Chondrocyte (in vitro differentiated cells): ENCODE results near the gene CCL4. TPM values are rescaled to one million over a fixed set of nuclear protein-coding genes. Genes with fewer than 3 reads are reported as not detected.
"Not testable (repeated sequence)": the region's sequence is repeated elsewhere in the genome, so short reads cannot be mapped to it uniquely, and the experiment has no call there.

Source experiments
- DNase-seq: peaks from one replicate; pipeline ENCODE4 v3.0.0; 2021; ENCODE audit warnings: mixed read lengths, low spot score
- H3K27ac Mint-ChIP-seq: one replicate; pipeline ENCODE4 v1.8.0; 2021; ENCODE audit warnings: mild to moderate bottlenecking, moderate library complexity, mixed read lengths; ENCODE audit not compliant: unreplicated experiment
- H3K27me3 Mint-ChIP-seq: 2 replicates; pipeline ENCODE4 v1.8.0; 2021; ENCODE audit warnings: low read depth, mixed read lengths
- H3K36me3 Mint-ChIP-seq: 2 replicates; pipeline ENCODE4 v1.8.0; 2021; ENCODE audit warnings: low read depth, mixed read lengths
- H3K4me1 Mint-ChIP-seq: 2 replicates; pipeline ENCODE4 v1.8.0; 2021; ENCODE audit warnings: low read depth, mild to moderate bottlenecking, mixed read lengths
- H3K4me3 Mint-ChIP-seq: one replicate; pipeline ENCODE4 v1.8.0; 2021; ENCODE audit warnings: mild to moderate bottlenecking, moderate library complexity, mixed read lengths; ENCODE audit not compliant: unreplicated experiment
- H3K9me3 Mint-ChIP-seq: 2 replicates; pipeline ENCODE4 v1.8.0; 2021; ENCODE audit warnings: low read depth, mixed read lengths
- total RNA-seq: library from RNA; stranded (reverse); gene quantifications from 3 replicates; pipeline ENCODE4 v1.2.1, GENCODE V29; 2021
- TF ChIP-seq, protein P1 (sequence below): fragments of 200-600 bp; sonication (generic); IDR thresholded peaks from 2 replicates; pipeline ENCODE4 v1.5.0; 2021; ENCODE audit warnings: antibody characterized with exemption, mild to moderate bottlenecking, moderate library complexity

CCL4 gene
- total RNA-seq, 1 donor from 2014 or later: not detected

DNA sequence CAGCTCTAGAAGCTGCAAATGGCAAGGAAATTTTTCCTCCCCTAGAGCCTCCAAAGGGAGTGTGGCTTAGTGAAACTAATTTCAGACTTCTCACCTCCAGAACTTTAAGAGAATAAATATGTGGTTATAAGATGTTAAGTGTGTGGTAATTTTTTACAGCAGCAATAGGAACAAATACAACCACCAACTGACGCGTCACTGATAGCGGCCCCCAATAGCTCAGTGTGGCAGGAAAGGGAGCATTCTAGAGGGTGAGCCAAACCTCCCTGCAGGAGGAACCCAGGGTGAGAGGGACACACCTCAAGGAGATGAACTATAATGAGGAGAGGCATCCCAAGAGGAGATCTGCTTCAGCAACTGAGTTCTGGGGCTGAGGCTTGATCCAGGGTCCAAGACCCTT, 4.0 kb downstream of the CCL4 start:
- H3K4me1 Mint-ChIP-seq: no peaks in the 10 kb centered on the region

DNA sequence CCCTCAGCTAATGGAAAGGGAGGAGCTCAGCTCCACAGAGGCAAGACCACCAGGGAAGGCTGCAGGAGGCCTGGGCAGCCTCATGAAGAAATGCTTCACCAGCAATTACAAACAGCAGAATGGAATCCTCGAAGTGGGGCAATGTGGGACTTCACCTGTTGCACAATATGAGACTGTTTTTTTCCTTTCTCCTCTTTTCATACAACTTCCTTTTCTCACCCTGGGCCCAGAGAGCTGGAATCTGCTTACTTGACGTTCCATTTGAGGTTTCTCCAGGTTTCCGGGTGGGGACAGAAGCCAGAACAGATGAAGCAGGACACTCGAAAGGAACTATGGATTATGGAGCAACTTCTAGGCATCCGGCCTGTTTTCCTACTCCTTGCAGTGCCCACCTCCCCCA, 4.6 kb downstream of the CCL4 start:
- H3K27me3 Mint-ChIP-seq: peaks cover 32% of the 10 kb centered on the region
- DNase-seq, H3K4me1 Mint-ChIP-seq, H3K27ac Mint-ChIP-seq, H3K9me3 Mint-ChIP-seq, H3K36me3 Mint-ChIP-seq, H3K4me3 Mint-ChIP-seq: not testable (repeated sequence)

More for the DNA sequence above, 4.0 kb downstream of the CCL4 start:
- Mint-ChIP-seq H3K27ac (no peak overlapping the region), H3K36me3 (no peaks in the 10 kb centered on the region), H3K9me3 (peaks cover 7% of the 10 kb centered on the region), H3K4me3 (no peak overlapping the region), H3K27me3 (peaks cover 32% of the 10 kb centered on the region)
- TF ChIP-seq, protein P1, sequence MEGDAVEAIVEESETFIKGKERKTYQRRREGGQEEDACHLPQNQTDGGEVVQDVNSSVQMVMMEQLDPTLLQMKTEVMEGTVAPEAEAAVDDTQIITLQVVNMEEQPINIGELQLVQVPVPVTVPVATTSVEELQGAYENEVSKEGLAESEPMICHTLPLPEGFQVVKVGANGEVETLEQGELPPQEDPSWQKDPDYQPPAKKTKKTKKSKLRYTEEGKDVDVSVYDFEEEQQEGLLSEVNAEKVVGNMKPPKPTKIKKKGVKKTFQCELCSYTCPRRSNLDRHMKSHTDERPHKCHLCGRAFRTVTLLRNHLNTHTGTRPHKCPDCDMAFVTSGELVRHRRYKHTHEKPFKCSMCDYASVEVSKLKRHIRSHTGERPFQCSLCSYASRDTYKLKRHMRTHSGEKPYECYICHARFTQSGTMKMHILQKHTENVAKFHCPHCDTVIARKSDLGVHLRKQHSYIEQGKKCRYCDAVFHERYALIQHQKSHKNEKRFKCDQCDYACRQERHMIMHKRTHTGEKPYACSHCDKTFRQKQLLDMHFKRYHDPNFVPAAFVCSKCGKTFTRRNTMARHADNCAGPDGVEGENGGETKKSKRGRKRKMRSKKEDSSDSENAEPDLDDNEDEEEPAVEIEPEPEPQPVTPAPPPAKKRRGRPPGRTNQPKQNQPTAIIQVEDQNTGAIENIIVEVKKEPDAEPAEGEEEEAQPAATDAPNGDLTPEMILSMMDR: no peak
- DNase-seq: no peak

DNA sequence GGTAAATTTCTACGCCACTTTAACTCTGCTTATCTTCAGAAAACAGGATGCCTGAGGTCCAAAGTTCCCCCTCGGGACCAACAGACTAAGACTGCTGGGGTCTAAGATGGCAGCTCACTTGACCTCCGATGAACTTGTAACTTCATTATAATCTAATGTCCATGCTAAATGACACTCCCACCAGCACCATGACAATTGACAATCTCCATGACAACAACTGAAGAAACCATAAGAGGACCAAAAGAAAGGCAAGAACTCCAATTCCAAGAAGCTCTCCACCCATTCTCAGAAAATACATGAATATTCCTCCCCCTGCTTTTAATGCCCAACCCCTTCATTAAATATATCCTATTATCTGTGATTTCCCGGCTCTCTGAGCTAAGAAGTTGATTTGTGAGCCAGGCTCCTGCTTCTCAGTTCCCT, 7.5 kb downstream of the CCL4 start:
- no peak overlapping the region for H3K27ac Mint-ChIP-seq
- DNase-seq: no peak
- no peaks in the 10 kb centered on the region for H3K4me1 Mint-ChIP-seq
- H3K27me3 Mint-ChIP-seq: peaks cover 28% of the 10 kb centered on the region
- TF ChIP-seq, protein P1: no peak
- no peaks in the 10 kb centered on the region for H3K36me3 Mint-ChIP-seq
- no peak overlapping the region for H3K4me3 Mint-ChIP-seq
- peaks cover 12% of the 10 kb centered on the region for H3K9me3 Mint-ChIP-seq

DNA sequence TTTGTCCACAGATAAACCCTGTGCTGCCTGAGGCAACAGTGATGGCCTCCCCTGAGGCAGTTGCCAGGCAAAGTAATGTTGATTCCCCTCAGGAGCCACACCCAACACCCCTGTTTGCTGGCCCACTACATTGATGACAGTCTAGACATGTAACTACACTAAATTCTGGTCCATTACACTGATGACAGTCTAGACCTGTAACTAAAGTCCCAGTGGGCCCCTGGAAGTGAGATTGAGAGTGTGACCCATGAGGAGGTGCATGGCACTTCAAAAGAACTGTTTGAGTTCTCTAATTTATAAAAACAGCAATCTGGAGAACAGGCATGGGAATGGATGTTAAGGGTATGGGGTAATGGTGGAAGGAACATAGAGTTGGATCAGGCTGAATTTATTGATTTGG, 8.9 kb downstream of the CCL4 start:
- DNase-seq: no peak
- Mint-ChIP-seq H3K36me3 (no peaks in the 10 kb centered on the region), H3K27ac (no peak overlapping the region), H3K4me1 (no peaks in the 10 kb centered on the region), H3K27me3 (peaks cover 27% of the 10 kb centered on the region), H3K4me3 (no peak overlapping the region), H3K9me3 (peaks cover 12% of the 10 kb centered on the region)
- TF ChIP-seq, protein P1: no peak

DNA sequence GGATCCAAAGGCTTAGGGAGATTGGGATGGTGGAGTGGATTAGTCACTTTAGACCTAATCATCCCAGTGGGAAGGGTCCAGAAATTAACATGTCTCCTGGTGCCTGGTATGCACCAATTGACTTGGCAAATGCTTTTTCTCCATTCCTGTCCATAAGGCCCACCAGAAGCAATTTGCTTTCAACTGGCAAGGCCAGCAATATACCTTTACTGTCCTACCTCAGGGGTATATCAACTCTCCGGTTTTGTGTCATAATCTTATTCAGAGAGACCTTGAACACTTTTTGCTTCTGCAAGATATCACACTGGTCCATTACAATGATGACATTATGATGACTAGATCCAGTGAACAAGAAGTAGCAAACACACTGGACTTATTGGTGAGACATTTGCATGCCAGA, 9.5 kb downstream of the CCL4 start:
- not testable (repeated sequence) for DNase-seq, H3K36me3 Mint-ChIP-seq, H3K27ac Mint-ChIP-seq, H3K4me1 Mint-ChIP-seq, H3K4me3 Mint-ChIP-seq
- peaks cover 12% of the 10 kb centered on the region for H3K9me3 Mint-ChIP-seq
- H3K27me3 Mint-ChIP-seq: peaks cover 27% of the 10 kb centered on the region

DNA sequence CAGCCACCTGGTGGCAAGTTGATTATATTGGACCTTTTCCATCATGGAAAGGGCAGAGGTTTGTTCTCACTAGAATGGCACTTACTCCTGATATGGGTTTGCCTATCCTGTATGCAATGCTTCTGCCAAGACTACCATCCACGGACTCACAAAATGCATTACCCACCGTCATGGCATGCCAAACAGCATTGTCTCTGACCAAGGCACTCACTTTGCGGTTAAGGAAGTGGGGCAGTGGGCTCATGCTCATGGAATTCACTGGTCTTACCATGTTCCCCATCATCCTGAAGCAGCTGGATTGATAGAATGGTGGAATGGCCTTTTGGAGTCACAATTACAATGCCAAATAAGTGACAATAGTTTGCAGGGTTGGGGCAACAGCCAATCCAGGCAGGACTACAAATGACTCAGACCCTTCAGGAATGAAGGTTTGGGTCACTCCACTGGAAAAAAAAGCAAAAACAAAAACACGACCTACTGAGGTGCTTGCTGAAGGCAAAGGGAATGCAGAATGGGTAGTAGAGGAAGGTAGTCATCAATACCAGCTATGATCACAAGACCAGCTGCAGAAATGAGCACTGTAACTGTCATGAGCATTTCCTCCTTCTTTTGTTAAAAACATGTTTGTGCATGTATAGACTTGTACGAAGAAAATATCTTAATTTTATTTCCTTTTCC, 11.5 kb downstream of the CCL4 start:
- H3K36me3 Mint-ChIP-seq, H3K27ac Mint-ChIP-seq, DNase-seq, H3K4me3 Mint-ChIP-seq, H3K4me1 Mint-ChIP-seq: not testable (repeated sequence)
- H3K9me3 Mint-ChIP-seq: peaks cover 12% of the 10 kb centered on the region
- peaks cover 23% of the 10 kb centered on the region for H3K27me3 Mint-ChIP-seq

DNA sequence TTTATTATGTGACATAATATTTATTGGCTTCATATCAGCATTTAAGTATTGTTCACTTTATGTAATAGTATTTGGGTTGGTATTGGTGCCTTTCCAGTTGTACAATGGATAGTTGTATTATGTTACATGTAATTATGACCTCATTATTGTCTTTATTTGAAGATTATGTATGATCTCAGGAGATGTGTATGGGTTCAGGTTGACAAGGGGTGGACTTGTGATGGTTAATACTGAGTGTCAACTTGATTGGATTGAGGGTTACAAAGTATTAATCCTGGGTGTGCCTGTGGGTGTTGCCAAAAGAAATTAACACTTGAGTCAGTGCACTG, 12.0 kb downstream of the CCL4 start:
- H3K27ac Mint-ChIP-seq, H3K4me1 Mint-ChIP-seq, H3K4me3 Mint-ChIP-seq, DNase-seq, H3K36me3 Mint-ChIP-seq: not testable (repeated sequence)
- peaks cover 18% of the 10 kb centered on the region for H3K27me3 Mint-ChIP-seq
- peaks cover 12% of the 10 kb centered on the region for H3K9me3 Mint-ChIP-seq
